C4-2B (cell line): ENCODE results near the gene LSMEM2.

ENCODE experiments used
- H3K27ac ChIP-seq: fragments of 450-650 bp; 2 replicates; pipeline ENCODE4 v1.5.1; 2017
- CTCF ChIP-seq: fragments of 450-650 bp; conservative IDR thresholded peaks from 2 replicates; pipeline ENCODE4 v1.5.1; 2017; ENCODE audit warnings: mild to moderate bottlenecking
- ZFX ChIP-seq: fragments of 450-650 bp; IDR thresholded peaks from 2 replicates; pipeline ENCODE4 v1.6.1; 2017

LSMEM2 gene

GRCh38 chr3:50288387-50289007, 9.6 kb downstream of the LSMEM2 start:
- H3K27ac ChIP-seq: no peak overlapping the region
- no peak for TF ChIP-seq ZFX
- TF ChIP-seq CTCF: no peak

- no peak for TF ChIP-seq ZFX
- TF ChIP-seq CTCF: no peak
- H3K27ac ChIP-seq: peak overlapping the region; percentile 99
These were observed 10.2 kb downstream of the LSMEM2 start for GRCh38 chr3:50289130-50289529.

- no peak for TF ChIP-seq ZFX
- TF ChIP-seq CTCF: no peak
These were observed 11.3 kb downstream of the LSMEM2 start for GRCh38 chr3:50290161-50290641.

GRCh38 chr3:50292159-50293078, 13.5 kb downstream of the LSMEM2 start, which contains the start of gene IFRD2:
Gene IFRD2 (minus strand): TSS chr3:50292429. CDS start chr3:50292274, 155 bp downstream.
- peak within 1 kb of the TSS; percentile 99 for H3K27ac ChIP-seq
- TF ChIP-seq CTCF (no peak), ZFX (no peak)

More at GRCh38 chr3:50290161-50290641, 11.3 kb downstream of the LSMEM2 start:
- peak overlapping the region; percentile 99 for H3K27ac ChIP-seq

- peak overlapping the region; percentile 99 for H3K27ac ChIP-seq
- TF ChIP-seq CTCF (no peak), ZFX (no peak)
These were observed 14.4 kb downstream of the LSMEM2 start for GRCh38 chr3:50293079-50293801.

- TF ChIP-seq ZFX: no peak
- no peak for TF ChIP-seq CTCF
- no peak overlapping the region for H3K27ac ChIP-seq
These were observed 15.2 kb downstream of the LSMEM2 start for GRCh38 chr3:50294089-50294488.
